Endothelial cell of umbilical vein (primary cell): ENCODE measurements around the gene TESPA1. TPM values are rescaled to one million over a fixed set of nuclear protein-coding genes. Genes with fewer than 3 reads are reported as not detected.

Experiments used
- BruUV-seq: library from RNA; stranded (reverse); fragments of 400-500 nt; replicated peaks from 2 replicates; lab custom pipeline; 2021; lab: Mats Ljungman, UMichigan
- CTCF ChIA-PET: fragments of 300-600, 350-600 bp; sonication (Branson Sonifier 250); formaldehyde crosslinking; loops from one replicate; lab custom pipeline; 2021; ENCODE audit warnings: antibody characterized with exemption, inconsistent platforms; lab: Charles Lee
- POLR2A ChIA-PET: fragments of 300-600, 350-600 bp; sonication (Branson Sonifier 250); formaldehyde crosslinking; loops from one replicate; lab custom pipeline; 2021; ENCODE audit warnings: antibody characterized with exemption, inconsistent platforms; lab: Charles Lee
- DNase-seq: peaks from one replicate; pipeline ENCODE4 v3.0.0-alpha.2; 2011; ENCODE audit warnings: low read depth, low spot score
- FAIRE-seq: peaks from 2 replicates; lab custom pipeline; 2011; peaks lifted over from hg19 to GRCh38; lab: Jason Lieb, UNC
- H2AFZ ChIP-seq: 2 replicates; pipeline ENCODE4 v1.6.0; 2012; ENCODE audit warnings: low read depth, low read length, control low read depth, inconsistent platforms
- H3K27ac ChIP-seq: 2 replicates; pipeline ENCODE4 v1.5.1; 2011; ENCODE audit warnings: low read depth, mild to moderate bottlenecking, control low read depth, low read length, moderate library complexity; ENCODE audit not compliant: insufficient read depth
- H3K27me3 ChIP-seq, 2 experiments: 2 replicates each; pipeline versions ENCODE4 v1.6.0 to v1.6.1; 2011; ENCODE audit warnings: low read length in 2 of 2, mixed read lengths in 1 of 2; ENCODE audit not compliant: control insufficient read depth in 2 of 2, insufficient read depth in 2 of 2
- H3K36me3 ChIP-seq, 2 experiments: 2 replicates in 1 of 2; 3 replicates in 1 of 2; pipeline ENCODE4 v1.5.1; 2011; ENCODE audit warnings: low read length in 2 of 2, mild to moderate bottlenecking in 1 of 2, moderate library complexity in 1 of 2; ENCODE audit not compliant: control insufficient read depth in 2 of 2, insufficient read depth in 2 of 2; ENCODE audit errors: extremely low read depth in 1 of 2
- H3K4me1 ChIP-seq: 3 replicates; pipeline ENCODE4 v1.5.1; 2011; ENCODE audit warnings: mild to moderate bottlenecking, low read length; ENCODE audit not compliant: control insufficient read depth, insufficient read depth; ENCODE audit errors: extremely low read depth
- H3K4me2 ChIP-seq: 2 replicates; pipeline ENCODE4 v1.6.1; 2011; ENCODE audit warnings: low read length, control low read depth, mixed read lengths; ENCODE audit not compliant: insufficient read depth
- H3K4me3 ChIP-seq, 3 experiments: fragments of 200-600 bp in 1 of 3; sonication (generic), shearing (Covaris generic) in 1 of 3; replicated peaks in 1 of 3; 2 replicates each; pipeline ENCODE4 v1.5.1; 2011 to 2016; ENCODE audit warnings: control low read depth in 3 of 3, low read length in 3 of 3, mild to moderate bottlenecking in 2 of 3, inconsistent platforms in 1 of 3, low read depth in 1 of 3, moderate library complexity in 1 of 3; ENCODE audit not compliant: insufficient read depth in 1 of 3
- H3K79me2 ChIP-seq: 2 replicates; pipeline ENCODE4 v1.6.0; 2012; ENCODE audit warnings: low read length, inconsistent platforms; ENCODE audit not compliant: control insufficient read depth, insufficient read depth
- H3K9ac ChIP-seq: replicated peaks from 2 replicates; pipeline ENCODE3; 2011; ENCODE audit warnings: low read length, control low read depth; ENCODE audit not compliant: insufficient read depth; ENCODE audit errors: extremely low read depth
- H3K9me1 ChIP-seq: replicated peaks from 3 replicates; pipeline ENCODE4 v1.6.0; 2011; ENCODE audit warnings: mild to moderate bottlenecking, low read length; ENCODE audit not compliant: control insufficient read depth, insufficient read depth; ENCODE audit errors: extremely low read depth
- H3K9me3 ChIP-seq: replicated peaks from 2 replicates; pipeline ENCODE4 v1.5.1; 2012; ENCODE audit warnings: low read length, inconsistent platforms; ENCODE audit not compliant: control insufficient read depth, insufficient read depth
- H4K20me1 ChIP-seq: replicated peaks from 2 replicates; pipeline ENCODE3; 2011; ENCODE audit warnings: mild to moderate bottlenecking, low read length; ENCODE audit not compliant: control insufficient read depth, insufficient read depth; ENCODE audit errors: extremely low read depth
- CTCF ChIP-seq, 2 donors: IDR thresholded peaks; 1 replicate in 1 of 2; 2 replicates in 1 of 2; pipeline ENCODE4 v1.5.1; 2011; ENCODE audit warnings: low read length in 2 of 2, mild to moderate bottlenecking in 2 of 2, moderate library complexity in 2 of 2, control low read depth in 1 of 2, inconsistent platforms in 1 of 2, low read depth in 1 of 2; ENCODE audit not compliant: insufficient read depth in 1 of 2; ENCODE audit errors: extremely low read depth in 1 of 2
- EZH2 ChIP-seq: IDR thresholded peaks from 2 replicates; pipeline ENCODE4 v1.6.1; 2012; ENCODE audit warnings: borderline replicate concordance, low read depth, mild to moderate bottlenecking, moderate library complexity, low read length, inconsistent platforms; ENCODE audit not compliant: severe bottlenecking
- FOS ChIP-seq: IDR thresholded peaks from 2 replicates; pipeline ENCODE4 v1.6.1; 2011; ENCODE audit warnings: mild to moderate bottlenecking, low read length, moderate library complexity, borderline replicate concordance; ENCODE audit not compliant: insufficient read depth
- GATA2 ChIP-seq: IDR thresholded peaks from 2 replicates; pipeline ENCODE4 v1.7.0; 2011; ENCODE audit warnings: low read depth, mild to moderate bottlenecking, moderate library complexity, mixed read lengths, low read length; ENCODE audit not compliant: insufficient read length, insufficient read depth
- JUN ChIP-seq: IDR thresholded peaks from 2 replicates; pipeline ENCODE4 v1.6.1; 2011; ENCODE audit warnings: borderline replicate concordance, low read depth; ENCODE audit not compliant: insufficient read length, insufficient read depth
- MAX ChIP-seq: IDR thresholded peaks from 2 replicates; pipeline ENCODE4 v1.6.1; 2011; ENCODE audit not compliant: insufficient read depth, insufficient read length
- POLR2A ChIP-seq: IDR thresholded peaks from 2 replicates; pipeline ENCODE4 v1.6.1; 2012; ENCODE audit warnings: low read depth, mild to moderate bottlenecking, control low read depth, low read length
- POLR2AphosphoS5 ChIP-seq: IDR thresholded peaks from 2 replicates; pipeline ENCODE4 v1.6.1; 2012; ENCODE audit warnings: low read depth, mild to moderate bottlenecking, control low read depth, low read length, moderate library complexity; ENCODE audit not compliant: insufficient read depth
- dilution Hi-C: fragments of 300-500 bp; cut with MboI; formaldehyde crosslinking; loops from one replicate; pipeline ENCODE4 v1.15.0; 2019; ENCODE audit warnings: low sequenced_read_pairs; ENCODE audit not compliant: extremely low pct_ligation_motif_present
- intact Hi-C: fragments of 100-400 bp; cut with micrococcal nuclease; formaldehyde crosslinking; loops from one replicate; pipeline ENCODE4 v1.10.0; 2022
- polyA plus RNA-seq, 4 experiments: library from polyadenylated mRNA; depleted of rRNA in 3 of 4; stranded (reverse) in 3 of 4; unstranded in 1 of 4; fragments of >200 nt; gene quantifications; 2 replicates each; pipeline versions ENCODE4 v1.2.1 to v1.2.3, GENCODE V29; 2011 to 2012; ENCODE audit warnings: missing spikeins in 1 of 4
- total RNA-seq: library from RNA; stranded (reverse); gene quantifications from 2 replicates; pipeline ENCODE4 v1.2.3, GENCODE V29; 2021

TESPA1 gene
- total and polyA plus RNA-seq, 2 donors (not counting 3 experiments of a cell fraction or from before 2014, with no cell fraction given), result not detected

DNA sequence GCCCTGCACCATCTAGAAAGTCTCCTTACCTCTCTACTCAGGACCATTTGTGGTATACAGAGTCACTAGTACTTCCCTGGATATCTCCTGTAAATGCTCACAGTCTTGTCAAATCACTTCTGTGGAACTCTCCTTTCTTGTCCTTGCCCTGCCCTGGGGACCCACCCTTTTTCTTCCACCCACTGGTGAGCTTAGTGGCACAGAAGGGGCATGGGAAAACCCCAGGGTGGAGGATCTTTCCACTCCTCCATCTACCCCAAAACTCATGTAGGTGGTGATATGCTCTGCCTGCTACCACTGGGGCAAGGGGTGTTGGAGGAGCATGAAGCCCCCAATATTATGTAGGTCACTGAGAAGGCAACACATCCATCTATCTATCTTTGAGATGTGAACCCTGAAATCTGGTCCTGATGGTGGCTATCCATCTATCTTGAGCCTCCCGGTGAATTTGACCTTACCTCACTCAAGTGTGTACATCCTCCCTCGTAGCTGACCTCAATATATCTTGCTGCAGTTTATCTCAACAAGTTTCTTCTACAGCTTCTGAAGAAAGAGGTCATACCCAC is 943 bp downstream of the TESPA1 start:
- ChIA-PET CTCF (interaction anchor here (2.4 kb wide), 1 partner anchor 9 kb away, joined by 12 read pairs; no protein-coding TSS in a partner anchor), POLR2A (no interaction called here)
- Histone ChIP-seq H3K9ac (no peak overlapping the region), H3K9me3 (no peaks in the 10 kb centered on the region), H3K4me1 (no peaks in the 10 kb centered on the region), H3K9me1 (no peaks in the 10 kb centered on the region), H3K27ac (no peak overlapping the region), H4K20me1 (no peaks in the 10 kb centered on the region), H2AFZ (no peak overlapping the region), H3K4me2 (no peak overlapping the region), H3K79me2 (no peaks in the 10 kb centered on the region), H3K36me3 (no peaks in the 10 kb centered on the region), H3K27me3 (no peaks in the 10 kb centered on the region), H3K4me3 (no peak overlapping the region)
- dilution Hi-C loops (no loop called here), intact Hi-C loops (no loop called here)
- no TSS peak for BruUV-seq
- DNase-seq, result no peak
- FAIRE-seq, result no peak
- TF ChIP-seq MAX, result no peak
- no peak for TF ChIP-seq FOS
- TF ChIP-seq JUN, result no peak
- no peak for TF ChIP-seq CTCF (IDR thresholded peaks at IDR 0.05; ENCODE audit: extremely low read depth in 1 of 2, insufficient read depth in 1 of 2, low read depth in 1 of 2, low read length in 2 of 2)
- TF ChIP-seq POLR2AphosphoS5, result no peak
- TF ChIP-seq EZH2, result no peak
- TF ChIP-seq POLR2A, result no peak
- TF ChIP-seq GATA2, result no peak
